ENCODE data around the gene LMBR1L. TPM values are rescaled to one million over a fixed set of nuclear protein-coding genes. Genes with fewer than 3 reads are reported as not detected.

LMBR1L gene
- total and polyA plus RNA-seq, 3 experiments from 2014 or later: 37.6 to 48.7 (median 47.2) TPM

GRCh38 chr12:49057888-49058287 is 52.8 kb downstream of the LMBR1L start:
- CTCF ChIA-PET: interaction anchor here (1.1 to 1.4 kb wide), 3 partner anchors 27 to 35 kb away, joined by 3 to 8 read pairs (median 3); no protein-coding TSS in a partner anchor
- Mint-ChIP-seq H3K4me1 (peaks cover 52 to 79% (median 64%) of the 10 kb centered on the region in 3 donors), H3K27ac (peak overlapping the region; percentile 33 to 96 (median 85)), H3K27me3 (peaks cover 0 to 5% of the 10 kb centered on the region in 2 donors), H3K4me3 (peak overlapping the region; percentile 76 to 96 (median 92)), H3K36me3 (peaks cover 0 to 41% (median 7%) of the 10 kb centered on the region in 3 donors), H3K9me3 (no peaks in the 10 kb centered on the region)
- H3K4me3 ChIP-seq (ENCODE audit: low read length): peak overlapping the region; percentile 83
- peaks cover 23% of the 10 kb centered on the region for H3K36me3 ChIP-seq (ENCODE audit: insufficient read depth, low read length)
- H3K27me3 ChIP-seq (ENCODE audit: insufficient read depth, low read length, poor library complexity, severe bottlenecking): no peaks in the 10 kb centered on the region
- H3K9me3 ChIP-seq (ENCODE audit: low read length): no peaks in the 10 kb centered on the region
- H3K27ac ChIP-seq (ENCODE audit: low read depth, low read length): peak overlapping the region; percentile 90
- POLR2A ChIA-PET: interaction anchor here (1.2 to 1.5 kb wide), 2 partner anchors 12 to 52 kb away, joined by 3 to 4 read pairs; partner anchors contain the start of genes LMBR1L and RHEBL1
- peaks cover 58% of the 10 kb centered on the region for H3K4me1 ChIP-seq (ENCODE audit: insufficient read depth, low read length)
- no peak for DNase-seq

- POLR2A ChIA-PET: interaction anchor here (0.5 to 1.0 kb wide), 3 partner anchors 14 to 94 kb away, joined by 3 to 5 read pairs (median 4); no protein-coding TSS in a partner anchor
- Mint-ChIP-seq H3K27me3 (peaks cover 0 to 3% of the 10 kb centered on the region in 2 donors), H3K4me3 (peak overlapping the region; percentile 76 to 96 (median 92)), H3K36me3 (peaks cover 0 to 58% (median 19%) of the 10 kb centered on the region in 3 donors), H3K9me3 (no peaks in the 10 kb centered on the region), H3K4me1 (peaks cover 50 to 84% (median 60%) of the 10 kb centered on the region in 3 donors), H3K27ac (peak overlapping the region; percentile 33 to 96 (median 85))
- Histone ChIP-seq H3K36me3 (ENCODE audit: insufficient read depth, low read length) (peaks cover 37% of the 10 kb centered on the region), H3K4me3 (ENCODE audit: low read length) (peak overlapping the region; percentile 83), H3K9me3 (ENCODE audit: low read length) (no peaks in the 10 kb centered on the region), H3K4me1 (ENCODE audit: insufficient read depth, low read length) (peaks cover 53% of the 10 kb centered on the region), H3K27me3 (ENCODE audit: insufficient read depth, low read length, poor library complexity, severe bottlenecking) (no peaks in the 10 kb centered on the region), H3K27ac (ENCODE audit: low read depth, low read length) (peak overlapping the region; percentile 90)
- CTCF ChIA-PET: interaction anchor here (1.1 to 2.0 kb wide), 4 partner anchors 9 to 179 kb away, joined by 4 to 8 read pairs (median 4); no protein-coding TSS in a partner anchor
- DNase-seq: peak in 4 of 5 donors; percentile 38 to 71 (median 54)
These were observed 54.5 kb downstream of the LMBR1L start for GRCh38 chr12:49055978-49056754.

GRCh38 chr12:49055092-49055491 is 55.6 kb downstream of the LMBR1L start:
- no peaks in the 10 kb centered on the region for H3K9me3 Mint-ChIP-seq
- peaks cover 0 to 65% (median 22%) of the 10 kb centered on the region in 3 donors for H3K36me3 Mint-ChIP-seq
- Histone ChIP-seq H3K4me1 (ENCODE audit: insufficient read depth, low read length) (peaks cover 50% of the 10 kb centered on the region), H3K9me3 (ENCODE audit: low read length) (no peaks in the 10 kb centered on the region), H3K36me3 (ENCODE audit: insufficient read depth, low read length) (peaks cover 48% of the 10 kb centered on the region), H3K27me3 (ENCODE audit: insufficient read depth, low read length, poor library complexity, severe bottlenecking) (no peaks in the 10 kb centered on the region), H3K4me3 (ENCODE audit: low read length) (no peak overlapping the region), H3K27ac (ENCODE audit: low read depth, low read length) (no peak overlapping the region)
- H3K27me3 Mint-ChIP-seq: no peaks in the 10 kb centered on the region
- peak overlapping the region in 7 of 8 donors; percentile 33 to 96 (median 65) for H3K27ac Mint-ChIP-seq
- H3K4me1 Mint-ChIP-seq: peaks cover 47 to 77% (median 58%) of the 10 kb centered on the region in 3 donors
- H3K4me3 Mint-ChIP-seq: peak overlapping the region in 1 of 7 donors; percentile 96
- ChIA-PET CTCF (interaction anchor here (1.4 to 2.0 kb wide), 3 partner anchors 10 to 37 kb away, joined by 4 to 8 read pairs (median 4); no protein-coding TSS in a partner anchor), POLR2A (no interaction called here)
- no peak for DNase-seq

DNA sequence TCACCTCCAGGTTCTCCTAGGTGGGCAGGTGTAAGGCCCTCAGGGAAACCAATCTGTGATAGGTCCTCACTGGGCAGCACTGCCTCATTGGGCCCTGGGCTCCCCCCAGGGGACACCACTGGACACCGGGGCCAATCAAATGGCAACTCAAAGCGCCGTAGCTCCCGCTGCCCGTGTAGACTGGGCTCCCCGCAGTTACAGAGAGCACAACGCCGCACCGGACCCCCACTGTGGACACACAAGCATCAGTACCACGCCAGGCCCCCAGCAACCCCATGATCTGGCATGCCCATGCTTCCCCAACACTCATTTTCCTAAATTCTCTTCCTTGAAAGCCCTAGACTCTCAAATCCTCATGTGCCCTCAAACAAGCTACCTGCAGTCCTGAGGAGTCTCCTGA is 56.1 kb downstream of the LMBR1L start:
- H3K27me3 Mint-ChIP-seq: no peaks in the 10 kb centered on the region
- peaks cover 49% of the 10 kb centered on the region for H3K4me1 ChIP-seq (ENCODE audit: insufficient read depth, low read length)
- H3K4me3 Mint-ChIP-seq: no peak overlapping the region
- CTCF ChIA-PET: interaction anchor here (0.7 to 2.0 kb wide), 5 partner anchors 11 to 57 kb away, joined by 3 to 8 read pairs (median 4); no protein-coding TSS in a partner anchor
- no peaks in the 10 kb centered on the region for H3K9me3 Mint-ChIP-seq
- peaks cover 47 to 77% (median 58%) of the 10 kb centered on the region in 3 donors for H3K4me1 Mint-ChIP-seq
- H3K36me3 ChIP-seq (ENCODE audit: insufficient read depth, low read length): peaks cover 54% of the 10 kb centered on the region
- no peaks in the 10 kb centered on the region for H3K27me3 ChIP-seq (ENCODE audit: insufficient read depth, low read length, poor library complexity, severe bottlenecking)
- H3K4me3 ChIP-seq (ENCODE audit: low read length): no peak overlapping the region
- peaks cover 0 to 69% (median 22%) of the 10 kb centered on the region in 3 donors for H3K36me3 Mint-ChIP-seq
- no peaks in the 10 kb centered on the region for H3K9me3 ChIP-seq (ENCODE audit: low read length)
- POLR2A ChIA-PET: no interaction called here
- DNase-seq: peak in 1 of 5 donors; percentile 41
- H3K27ac ChIP-seq (ENCODE audit: low read depth, low read length): no peak overlapping the region
- H3K27ac Mint-ChIP-seq: peak overlapping the region in 5 of 8 donors; percentile 29 to 74 (median 52)

GRCh38 chr12:49054096-49054495 is 56.6 kb downstream of the LMBR1L start:
- Histone ChIP-seq H3K9me3 (ENCODE audit: low read length) (no peaks in the 10 kb centered on the region), H3K4me3 (ENCODE audit: low read length) (no peak overlapping the region), H3K27me3 (ENCODE audit: insufficient read depth, low read length, poor library complexity, severe bottlenecking) (no peaks in the 10 kb centered on the region), H3K27ac (ENCODE audit: low read depth, low read length) (no peak overlapping the region), H3K4me1 (ENCODE audit: insufficient read depth, low read length) (peaks cover 44% of the 10 kb centered on the region), H3K36me3 (ENCODE audit: insufficient read depth, low read length) (peaks cover 58% of the 10 kb centered on the region)
- peaks cover 0 to 71% (median 22%) of the 10 kb centered on the region in 3 donors for H3K36me3 Mint-ChIP-seq
- no peak overlapping the region for H3K4me3 Mint-ChIP-seq
- peak overlapping the region in 3 of 8 donors; percentile 3 to 27 (median 17) for H3K27ac Mint-ChIP-seq
- H3K27me3 Mint-ChIP-seq: no peaks in the 10 kb centered on the region
- H3K9me3 Mint-ChIP-seq: no peaks in the 10 kb centered on the region
- ChIA-PET POLR2A (no interaction called here), CTCF (interaction anchor here (0.7 to 2.0 kb wide), 4 partner anchors 11 to 57 kb away, joined by 3 to 4 read pairs (median 4); no protein-coding TSS in a partner anchor)
- peak in 1 of 5 donors; percentile 23 for DNase-seq
- peaks cover 47 to 72% (median 54%) of the 10 kb centered on the region in 3 donors for H3K4me1 Mint-ChIP-seq

DNA sequence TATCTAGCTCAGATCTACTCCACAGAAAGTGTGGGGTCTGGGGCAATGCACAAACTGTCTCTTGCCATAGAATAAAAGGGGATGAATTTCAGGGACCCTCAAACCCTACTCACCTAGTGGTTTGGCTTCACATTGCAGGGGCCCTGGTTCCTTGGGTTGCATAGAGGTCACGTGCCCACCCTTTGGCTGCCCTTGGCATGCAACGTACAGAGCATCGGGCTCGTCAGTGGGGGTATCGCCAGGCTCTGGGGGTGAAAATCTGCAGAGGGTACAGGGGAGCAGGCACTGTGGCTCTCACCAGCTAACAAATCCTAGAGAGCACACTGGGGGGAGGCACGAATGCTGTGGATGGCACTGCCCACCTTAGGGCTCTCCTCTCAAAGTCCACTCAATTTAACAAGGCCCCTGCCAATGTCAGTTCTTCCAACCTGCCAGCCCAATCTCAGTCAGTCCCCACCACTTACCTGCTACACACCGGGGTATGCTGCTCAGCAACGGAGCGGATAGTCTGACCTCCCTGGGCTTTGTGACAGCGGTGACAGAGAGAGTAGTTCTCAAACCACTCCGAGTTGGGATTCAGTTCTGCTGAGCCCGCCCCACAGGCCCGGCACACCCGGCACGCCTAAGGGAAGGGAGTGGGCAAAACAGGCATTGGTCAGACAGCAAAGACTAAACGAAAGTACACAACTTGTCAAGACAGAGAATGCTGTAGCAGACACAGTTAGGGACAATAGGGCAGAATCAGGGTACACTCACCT is 58.0 kb downstream of the LMBR1L start:
- POLR2A ChIA-PET: no interaction called here
- Histone ChIP-seq H3K27ac (ENCODE audit: low read depth, low read length) (no peak overlapping the region), H3K36me3 (ENCODE audit: insufficient read depth, low read length) (peaks cover 72% of the 10 kb centered on the region), H3K9me3 (ENCODE audit: low read length) (no peaks in the 10 kb centered on the region), H3K4me3 (ENCODE audit: low read length) (no peak overlapping the region), H3K27me3 (ENCODE audit: insufficient read depth, low read length, poor library complexity, severe bottlenecking) (no peaks in the 10 kb centered on the region), H3K4me1 (ENCODE audit: insufficient read depth, low read length) (peaks cover 30% of the 10 kb centered on the region)
- peak in 1 of 5 donors; percentile 30 for DNase-seq
- CTCF ChIA-PET: no interaction called here
- Mint-ChIP-seq H3K27me3 (no peaks in the 10 kb centered on the region), H3K4me3 (no peak overlapping the region), H3K9me3 (no peaks in the 10 kb centered on the region), H3K27ac (peak overlapping the region in 2 of 8 donors; percentile 27 to 47), H3K4me1 (peaks cover 33 to 58% (median 39%) of the 10 kb centered on the region in 3 donors), H3K36me3 (peaks cover 5 to 84% (median 33%) of the 10 kb centered on the region in 3 donors)

GRCh38 chr12:49051777-49052438 is 58.7 kb downstream of the LMBR1L start:
- H3K36me3 ChIP-seq (ENCODE audit: insufficient read depth, low read length): peaks cover 75% of the 10 kb centered on the region
- no peaks in the 10 kb centered on the region for H3K9me3 ChIP-seq (ENCODE audit: low read length)
- no peaks in the 10 kb centered on the region for H3K27me3 ChIP-seq (ENCODE audit: insufficient read depth, low read length, poor library complexity, severe bottlenecking)
- POLR2A ChIA-PET: no interaction called here
- H3K27me3 Mint-ChIP-seq: no peaks in the 10 kb centered on the region
- peaks cover 22% of the 10 kb centered on the region for H3K4me1 ChIP-seq (ENCODE audit: insufficient read depth, low read length)
- H3K36me3 Mint-ChIP-seq: peaks cover 5 to 89% (median 33%) of the 10 kb centered on the region in 3 donors
- CTCF ChIA-PET: no interaction called here
- peak overlapping the region in 4 of 8 donors; percentile 14 to 69 (median 24) for H3K27ac Mint-ChIP-seq
- no peak overlapping the region for H3K4me3 Mint-ChIP-seq
- peak in 1 of 5 donors; percentile 36 for DNase-seq
- peaks cover 26 to 50% (median 32%) of the 10 kb centered on the region in 3 donors for H3K4me1 Mint-ChIP-seq
- no peak overlapping the region for H3K4me3 ChIP-seq (ENCODE audit: low read length)
- no peaks in the 10 kb centered on the region for H3K9me3 Mint-ChIP-seq
- no peak overlapping the region for H3K27ac ChIP-seq (ENCODE audit: low read depth, low read length)
